Activated CD8-positive, alpha-beta memory T cell treated with anti-CD3 and anti-CD28 coated beads for 24 hours (primary cell): ENCODE results near the gene TRAPPC2.
"Not testable (repeated sequence)": the region's sequence is repeated elsewhere in the genome, so short reads cannot be mapped to it uniquely, and the experiment has no call there.

ENCODE experiments used
- DNase-seq: peaks from one replicate; pipeline ENCODE4 v3.0.0-alpha.2; 2020

Gene TRAPPC2

GRCh38 chrX:13697455-13697854 is 37.0 kb downstream of the TRAPPC2 start:
- DNase-seq = no peak

DNA sequence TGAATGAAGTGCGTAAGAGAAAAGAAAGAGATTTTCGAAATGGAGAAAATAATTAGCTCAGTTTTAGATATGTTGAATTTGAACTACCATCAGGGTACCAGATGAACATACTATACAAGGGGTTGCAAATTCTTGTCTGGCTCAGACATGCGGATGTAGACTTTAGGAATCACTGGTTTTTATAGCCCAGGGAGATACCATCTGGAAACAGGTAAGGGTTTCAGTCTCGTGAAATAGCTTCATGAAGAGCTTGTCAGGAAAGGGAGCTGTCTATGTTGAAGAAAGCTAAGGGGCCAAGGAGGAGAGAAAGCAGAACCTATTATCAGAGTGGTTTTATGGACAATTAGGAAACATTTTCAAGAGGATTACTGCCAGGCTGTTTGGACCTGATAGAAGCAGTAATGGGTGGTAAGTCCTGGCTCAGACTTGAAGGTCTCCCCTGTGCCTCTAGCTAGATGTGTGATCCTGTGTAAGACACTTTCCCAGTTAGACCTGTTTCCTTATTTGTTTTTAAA is 38.8 kb downstream of the TRAPPC2 start:
- no peak for DNase-seq

- no peak for DNase-seq
Measured at GRCh38 chrX:13694983-13695382, 39.4 kb downstream of the TRAPPC2 start.

- DNase-seq = no peak
Measured at GRCh38 chrX:13694359-13694758, 40.1 kb downstream of the TRAPPC2 start.

DNA sequence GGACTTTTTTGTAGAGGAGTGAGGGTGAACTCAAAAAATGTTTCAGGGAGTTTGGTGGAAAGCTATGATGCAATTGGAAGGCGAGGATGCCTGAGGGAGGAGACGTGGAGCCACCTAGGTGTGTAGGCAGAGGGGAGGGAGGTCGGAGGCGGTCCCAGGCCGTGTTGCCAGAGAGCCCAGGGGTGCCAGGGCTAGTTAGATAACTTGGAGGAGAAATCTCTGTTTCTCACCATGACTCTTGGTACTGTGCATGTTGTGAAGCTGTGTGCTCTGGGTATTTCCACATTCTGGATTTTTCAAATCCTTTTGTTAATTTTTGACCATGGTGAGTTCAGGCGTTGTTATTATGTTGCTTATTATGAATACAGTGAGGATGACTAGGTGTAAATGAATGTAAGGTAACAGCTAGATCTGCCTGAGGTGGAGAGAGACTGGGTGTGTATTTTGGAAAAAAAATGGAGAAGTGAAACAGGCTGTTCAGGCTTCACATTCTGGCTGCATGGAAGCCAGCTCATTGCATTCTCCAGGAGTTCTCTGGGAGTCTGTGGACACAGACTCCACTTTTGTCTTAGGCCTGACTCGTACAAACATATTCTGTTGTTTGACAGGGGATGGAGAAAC is 41.0 kb downstream of the TRAPPC2 start:
- no peak for DNase-seq

- no peak for DNase-seq
Measured at GRCh38 chrX:13692771-13693231, 41.6 kb downstream of the TRAPPC2 start.

- no peak for DNase-seq
Measured at GRCh38 chrX:13691841-13692371, 42.5 kb downstream of the TRAPPC2 start.

DNA sequence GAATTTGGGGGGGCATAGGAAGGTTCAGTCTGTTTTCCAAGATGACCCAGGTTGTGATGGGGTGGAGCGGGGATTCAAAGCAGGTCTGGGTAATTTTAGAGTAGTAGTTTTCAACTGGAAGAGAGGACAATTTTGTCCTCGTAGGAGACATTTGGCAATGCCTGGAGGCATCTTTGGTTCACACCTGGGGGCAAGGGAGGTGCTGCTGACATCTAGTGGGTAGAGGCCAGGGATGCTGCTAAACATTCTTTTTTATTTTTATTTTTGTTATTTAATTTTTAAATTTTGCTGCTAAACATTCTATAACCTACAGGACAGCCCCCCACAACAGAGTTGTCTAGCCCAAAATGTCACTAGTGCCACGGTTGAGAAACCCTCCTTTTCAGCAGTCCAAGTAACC is 43.6 kb downstream of the TRAPPC2 start:
- DNase-seq = no peak

DNA sequence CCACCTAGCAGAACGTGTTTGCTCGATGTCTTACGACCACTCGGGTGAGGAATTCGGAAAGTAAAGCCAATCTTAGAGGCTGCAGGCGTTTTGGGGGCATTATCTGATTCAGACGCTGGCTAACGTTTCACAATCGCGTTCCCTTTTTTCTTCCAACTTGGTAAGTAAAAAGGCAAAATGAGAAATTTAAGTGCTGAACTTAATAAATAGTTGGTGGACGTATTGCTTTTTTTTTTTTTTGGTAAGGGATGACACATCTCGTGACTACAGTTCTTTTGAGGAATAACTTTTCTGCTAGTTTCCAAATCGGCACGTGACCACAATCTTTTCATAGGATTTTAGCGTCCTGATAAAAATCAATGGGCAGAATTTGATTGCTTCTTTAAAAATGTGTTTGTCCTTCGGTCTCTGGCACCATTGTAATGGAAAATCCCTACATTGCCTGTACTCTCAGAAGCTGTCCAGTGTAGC is 44.6 kb downstream of the TRAPPC2 start:
- DNase-seq = no peak

GRCh38 chrX:13688958-13689740 is 45.3 kb downstream of the TRAPPC2 start, which contains the start of gene RAB9A:
RAB9A (plus strand) TSS chrX:13689128; CDS start chrX:13708747, 19,619 bp downstream.
- peak; percentile 93 for DNase-seq

GRCh38 chrX:13688384-13688957 is 45.9 kb downstream of the TRAPPC2 start:
- DNase-seq = no peak

DNA sequence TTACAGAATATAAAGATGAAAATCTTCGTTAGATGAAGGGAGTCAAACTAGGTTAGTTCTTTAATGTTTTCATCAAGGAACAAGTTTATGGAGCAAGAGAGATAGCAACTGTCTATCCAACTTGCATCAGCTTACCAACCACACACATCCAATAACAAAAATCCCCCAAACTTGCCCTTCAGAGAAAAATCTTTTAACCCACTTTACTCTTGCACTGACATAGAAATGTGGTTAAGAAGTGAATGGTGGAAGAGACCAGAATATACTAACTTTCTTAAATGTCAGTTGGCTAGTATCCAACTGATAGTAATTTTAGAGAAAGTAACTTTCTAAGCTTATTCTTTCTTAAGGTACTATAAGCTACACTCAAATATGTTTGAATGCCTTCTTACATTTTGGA is 47.2 kb downstream of the TRAPPC2 start:
- DNase-seq = no peak

DNA sequence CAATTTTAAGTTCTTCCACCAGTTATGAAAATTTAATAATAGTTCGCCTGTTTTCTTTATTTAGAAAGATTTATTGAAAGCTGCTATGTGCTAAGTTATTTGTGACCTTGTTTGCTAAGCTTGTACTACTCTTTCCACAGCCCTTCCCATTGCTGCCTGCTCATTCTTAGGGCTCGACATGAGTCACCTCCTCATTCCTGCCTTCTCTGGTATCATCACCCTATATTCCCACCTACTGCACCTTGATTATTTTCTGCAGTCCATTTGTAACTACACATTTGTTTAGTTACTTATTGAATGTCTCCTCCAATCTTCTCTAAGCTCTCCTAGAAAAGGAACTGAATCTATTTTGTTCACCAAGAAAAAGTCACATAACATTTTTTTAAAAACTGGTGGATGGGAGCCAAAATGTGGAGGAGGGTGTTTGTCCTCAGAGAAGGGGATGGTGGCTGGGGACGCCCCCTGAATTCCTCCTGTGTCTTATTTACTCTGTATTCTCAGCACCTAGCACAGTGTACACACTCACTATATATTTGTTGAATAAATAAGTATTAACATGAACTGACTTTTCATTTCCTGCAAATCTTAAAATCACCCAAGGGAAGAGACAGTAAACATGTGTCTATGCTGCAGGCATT is 49.2 kb downstream of the TRAPPC2 start:
- DNase-seq = no peak

DNA sequence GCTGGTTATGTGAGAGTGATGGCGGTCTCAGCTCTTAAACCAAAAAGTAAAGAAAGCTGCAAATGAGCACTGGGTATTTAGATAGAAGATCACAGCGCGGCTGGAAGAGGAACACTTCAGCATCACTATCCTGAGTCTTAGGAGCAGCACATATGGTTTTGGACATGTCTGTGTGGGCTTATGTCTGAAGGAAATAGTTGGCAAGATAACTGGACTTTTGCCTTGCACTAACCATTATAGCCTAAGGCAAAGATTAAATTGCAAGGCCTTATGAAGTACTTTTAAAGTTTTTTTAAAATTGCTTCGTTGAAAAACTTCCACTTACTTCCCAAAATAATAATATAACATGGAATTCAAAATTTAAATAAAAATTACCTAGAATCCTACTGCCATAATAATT is 50.1 kb downstream of the TRAPPC2 start:
- no peak for DNase-seq

GRCh38 chrX:13681595-13681994 is 52.8 kb downstream of the TRAPPC2 start:
- DNase-seq = no peak

- DNase-seq = not testable (repeated sequence)
Measured at GRCh38 chrX:13679700-13680099, 54.7 kb downstream of the TRAPPC2 start.

DNA sequence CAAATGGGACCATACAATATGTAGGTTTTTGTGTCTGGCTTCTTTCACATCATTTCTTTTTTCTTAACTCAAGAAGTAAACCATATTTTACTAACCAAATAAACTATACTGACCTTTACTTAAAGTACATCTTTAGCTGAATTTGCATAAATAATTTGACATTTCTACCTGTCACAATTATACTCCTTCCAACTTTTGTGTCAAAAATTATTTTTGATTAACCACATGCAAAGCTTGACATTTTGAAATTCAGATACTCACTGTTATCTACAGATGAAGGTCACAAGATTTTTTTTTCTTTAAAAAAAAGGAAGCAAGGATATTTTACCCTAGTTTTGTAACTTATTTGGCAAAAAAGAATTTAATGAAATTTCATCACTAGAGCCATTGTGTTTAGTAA is 57.5 kb downstream of the TRAPPC2 start:
- DNase-seq = no peak

DNA sequence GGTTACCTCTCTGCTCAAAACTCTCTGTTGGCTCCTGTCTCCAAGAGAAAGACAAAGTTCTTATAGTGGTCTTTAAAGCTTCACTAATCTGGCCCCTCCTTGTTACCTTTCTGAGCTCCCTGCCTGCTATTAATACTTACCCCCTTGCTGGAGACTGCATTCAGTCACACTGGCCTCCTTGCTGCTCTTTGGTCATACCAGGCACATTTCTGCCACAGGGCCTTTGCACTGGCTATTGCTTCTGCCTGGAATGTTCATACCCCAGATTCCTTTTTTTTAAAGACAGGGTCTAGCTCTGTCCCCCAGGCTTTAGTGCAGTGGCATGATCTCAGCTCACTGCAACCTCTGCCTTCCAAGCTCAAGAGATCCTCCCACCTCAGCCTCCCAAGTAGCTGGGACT is 61.4 kb downstream of the TRAPPC2 start:
- DNase-seq = no peak

DNA sequence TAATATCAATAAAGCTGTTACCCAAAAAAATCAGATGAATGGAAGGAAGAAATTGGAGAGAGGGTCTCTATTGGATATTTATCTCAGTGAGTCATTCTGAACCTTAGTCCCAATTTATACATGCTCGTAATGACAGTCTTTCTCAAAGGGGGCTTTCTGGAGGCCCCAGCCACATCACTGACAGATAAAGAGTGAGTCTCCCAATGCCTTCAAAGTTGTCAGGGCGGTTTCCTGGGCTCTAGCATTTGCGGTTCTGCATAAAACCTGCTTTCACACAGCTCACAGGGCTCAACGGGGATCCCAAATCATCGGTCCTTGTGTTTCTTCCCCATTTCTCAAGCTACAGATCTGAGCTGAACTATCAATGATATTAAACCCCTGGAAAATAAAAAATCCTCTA is 64.2 kb downstream of the TRAPPC2 start:
- DNase-seq = no peak

DNA sequence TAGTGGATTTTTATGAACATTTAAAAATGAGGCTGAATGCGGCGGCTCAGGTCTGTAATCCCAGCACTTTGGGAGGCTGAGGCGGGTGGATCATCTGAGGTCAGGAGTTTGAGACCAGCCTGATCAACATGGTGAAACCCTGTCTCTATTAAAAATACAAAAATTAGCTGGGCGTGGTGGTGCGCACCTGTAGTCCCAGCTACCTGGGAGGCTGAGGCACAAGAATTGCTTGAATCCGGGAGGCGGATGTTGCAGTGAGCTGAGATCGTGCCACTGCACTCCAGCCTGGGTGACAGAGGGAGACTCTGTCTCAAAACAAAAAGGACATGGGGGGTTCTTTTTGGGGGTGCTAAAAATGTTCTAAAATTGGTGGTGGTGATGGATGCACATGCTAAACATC is 64.7 kb downstream of the TRAPPC2 start:
- DNase-seq = not testable (repeated sequence)

DNA sequence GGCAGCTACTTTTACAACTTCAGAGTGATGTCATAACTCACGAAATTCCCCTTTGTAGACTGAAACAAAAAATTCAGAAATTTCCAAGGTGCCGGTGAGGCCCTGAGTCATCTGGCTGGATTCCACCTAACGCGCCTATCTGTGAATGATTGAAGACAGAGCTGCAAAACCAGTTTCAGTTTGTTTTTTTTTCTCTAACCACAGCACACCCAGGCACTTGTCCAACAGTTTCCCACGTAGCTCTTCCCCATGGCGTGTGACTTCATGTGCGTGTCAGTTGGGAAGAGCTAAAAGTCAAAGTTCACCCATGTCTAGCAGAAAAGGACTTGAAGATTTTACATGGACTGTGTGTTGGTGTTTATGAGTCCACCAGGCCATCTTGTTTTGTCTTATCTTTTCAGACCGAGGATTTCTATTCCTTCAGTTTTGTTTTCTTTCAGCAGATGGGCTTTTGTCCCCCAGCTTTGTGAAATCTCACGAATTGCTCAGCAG is 65.1 kb downstream of the TRAPPC2 start:
- peak; percentile 67 for DNase-seq

DNA sequence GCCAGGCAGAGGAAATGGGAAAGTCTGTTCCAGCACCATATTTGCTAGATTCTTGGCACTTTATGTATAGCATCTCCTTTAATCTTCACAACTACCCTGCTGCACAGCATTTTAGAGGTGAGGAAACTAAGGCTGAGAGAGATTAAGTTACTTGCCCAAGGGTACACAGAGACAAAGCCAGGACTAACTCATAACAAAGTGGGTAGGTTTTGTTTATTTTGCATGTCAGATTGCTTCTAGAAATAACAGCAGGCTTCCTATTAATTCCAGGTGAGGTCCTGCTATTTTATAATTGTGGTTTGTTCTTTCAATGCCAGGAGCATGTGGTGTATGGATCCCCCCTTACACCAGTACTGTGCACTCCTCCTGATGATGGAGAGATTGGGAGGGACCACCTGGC is 66.5 kb downstream of the TRAPPC2 start:
- DNase-seq = no peak

- no peak for DNase-seq
Measured at GRCh38 chrX:13666836-13667235, 67.6 kb downstream of the TRAPPC2 start.
